Liver (tissue), 9 donors: Measurements from ENCODE around the gene PARK7. TPM values are rescaled to one million over a fixed set of nuclear protein-coding genes. Genes with fewer than 3 reads are reported as not detected.
A peak's percentile ranks its signal among the peaks of the same experiment; 100 is the strongest.

Experiments
- DNase-seq: peaks from one replicate; pipeline ENCODE4 v3.0.0-alpha.2; 2017; ENCODE audit warnings: low spot score
- H3K27ac ChIP-seq, 2 donors: one replicate each; pipeline ENCODE4 v1.7.0; 2013; ENCODE audit warnings: inconsistent platforms in 2 of 2, low read length in 2 of 2, control low read depth in 1 of 2, low read depth in 1 of 2, mild to moderate bottlenecking in 1 of 2
- H3K27me3 ChIP-seq, 4 donors: one replicate each; pipeline versions ENCODE4 v1.6.1 to v1.7.0; 2013; ENCODE audit warnings: low read length in 3 of 4, inconsistent platforms in 1 of 4, mild to moderate bottlenecking in 1 of 4, moderate library complexity in 1 of 4; ENCODE audit not compliant: control insufficient read depth in 4 of 4, insufficient read depth in 4 of 4
- H3K36me3 ChIP-seq, 4 donors: one replicate each; pipeline versions ENCODE4 v1.6.1 to v1.7.0; 2013; ENCODE audit warnings: low read length in 3 of 4, mild to moderate bottlenecking in 3 of 4, low read depth in 1 of 4, moderate library complexity in 1 of 4; ENCODE audit not compliant: control insufficient read depth in 4 of 4, insufficient read depth in 3 of 4
- H3K4me1 ChIP-seq, 4 donors: one replicate each; pipeline versions ENCODE4 v1.6.1 to v1.7.0; 2013; ENCODE audit warnings: low read length in 3 of 4, mild to moderate bottlenecking in 3 of 4, moderate library complexity in 1 of 4; ENCODE audit not compliant: control insufficient read depth in 4 of 4, insufficient read depth in 4 of 4
- H3K4me3 ChIP-seq, 3 donors: one replicate each; pipeline versions ENCODE4 v1.6.1 to v1.7.0; 2013; ENCODE audit warnings: low read length in 3 of 3, control low read depth in 1 of 3, low read depth in 1 of 3, mild to moderate bottlenecking in 1 of 3
- H3K9ac ChIP-seq, 2 donors: one replicate each; pipeline ENCODE4 v1.7.0; 2013; ENCODE audit warnings: low read length in 2 of 2, mild to moderate bottlenecking in 2 of 2, moderate library complexity in 2 of 2, control low read depth in 1 of 2, low read depth in 1 of 2
- H3K9me3 ChIP-seq, 4 donors: one replicate each; pipeline versions ENCODE4 v1.6.1 to v1.7.0; 2013; ENCODE audit warnings: low read length in 3 of 4; ENCODE audit not compliant: control insufficient read depth in 4 of 4
- EGR1 ChIP-seq, 2 donors: IDR thresholded peaks; 2 replicates each; pipeline ENCODE4 v1.6.1; 2016 to 2018; ENCODE audit warnings: antibody characterized with exemption in 2 of 2, low read depth in 2 of 2
- FOXA1 ChIP-seq: IDR thresholded peaks from 2 replicates; pipeline ENCODE4 v1.6.1; 2016; ENCODE audit warnings: antibody characterized with exemption
- FOXA2 ChIP-seq: IDR thresholded peaks from 2 replicates; pipeline ENCODE4 v1.6.1; 2016; ENCODE audit warnings: antibody characterized with exemption
- GABPA ChIP-seq, 2 donors: IDR thresholded peaks in 1 of 2; conservative IDR thresholded peaks in 1 of 2; 2 replicates each; pipeline ENCODE4 v1.6.1; 2016; ENCODE audit warnings: antibody characterized with exemption in 2 of 2, mild to moderate bottlenecking in 1 of 2, moderate library complexity in 1 of 2
- HNF4A ChIP-seq, 2 donors: conservative IDR thresholded peaks; 2 replicates each; pipeline ENCODE4 v1.6.1; 2016; ENCODE audit warnings: antibody characterized with exemption in 2 of 2, mild to moderate bottlenecking in 2 of 2
- HNF4G ChIP-seq: IDR thresholded peaks from 2 replicates; pipeline ENCODE4 v1.6.1; 2016; ENCODE audit warnings: antibody characterized with exemption
- JUND ChIP-seq, 2 donors: IDR thresholded peaks; 2 replicates each; pipeline ENCODE4 v1.6.1; 2016; ENCODE audit warnings: antibody characterized with exemption in 2 of 2
- NR2F2 ChIP-seq: IDR thresholded peaks from 2 replicates; pipeline ENCODE4 v1.6.1; 2016; ENCODE audit warnings: antibody characterized with exemption
- RAD21 ChIP-seq, 2 donors: IDR thresholded peaks; 2 replicates each; pipeline ENCODE4 v1.6.1; 2016; ENCODE audit warnings: antibody characterized with exemption in 2 of 2, mild to moderate bottlenecking in 2 of 2
- RXRA ChIP-seq, 2 donors: IDR thresholded peaks; 2 replicates each; pipeline ENCODE4 v1.6.1; 2017 to 2018; ENCODE audit warnings: antibody characterized with exemption in 2 of 2, mild to moderate bottlenecking in 1 of 2
- SP1 ChIP-seq: IDR thresholded peaks from 2 replicates; pipeline ENCODE4 v1.6.1; 2018; ENCODE audit warnings: antibody characterized with exemption, mild to moderate bottlenecking
- TAF1 ChIP-seq: conservative IDR thresholded peaks from 2 replicates; pipeline ENCODE4 v1.6.1; 2016; ENCODE audit warnings: antibody characterized with exemption, mild to moderate bottlenecking
- YY1 ChIP-seq: IDR thresholded peaks from 2 replicates; pipeline ENCODE4 v1.6.1; 2016; ENCODE audit warnings: antibody characterized with exemption, mild to moderate bottlenecking
- WGBS: extraction: QIAGEN DNeasy Blood & Tissue Kit; methylation state at CpG from one replicate; pipeline ENCODE4 v1.1.7; 2013; 5-methylcytosine and 5-hydroxymethylcytosine counted together
- polyA plus RNA-seq, 2 donors: library from polyadenylated mRNA; stranded (reverse) in 1 of 2; unstranded in 1 of 2; fragments of 200-250 nt in 1 of 2; fragments of >200 nt in 1 of 2; fragmentation: Nextera tagmentation in 1 of 2; extraction: Ambion mirVana in 1 of 2; gene quantifications; one replicate each; pipeline versions ENCODE4 v1.2.1 to v1.2.3, GENCODE V29; 2013 to 2015
- total RNA-seq, 2 donors: library from RNA; depleted of rRNA; stranded (reverse); fragments of >200 nt; gene quantifications; one replicate each; pipeline ENCODE4 v1.2.3, GENCODE V29; 2014
- TF ChIP-seq, protein P1 (sequence below): IDR thresholded peaks from 2 replicates; pipeline ENCODE4 v1.6.1; 2016; ENCODE audit warnings: antibody characterized with exemption
- TF ChIP-seq, protein P2 (sequence below): IDR thresholded peaks from 2 replicates; pipeline ENCODE4 v1.6.1; 2016; ENCODE audit warnings: antibody characterized with exemption
- TF ChIP-seq, protein P3 (sequence below): IDR thresholded peaks from 2 replicates; pipeline ENCODE4 v1.6.1; 2016; ENCODE audit warnings: antibody characterized with exemption, mild to moderate bottlenecking
- TF ChIP-seq, protein P4 (sequence below): fragments of 150-350 bp; IDR thresholded peaks from 2 replicates; pipeline ENCODE4 v1.5.1; 2017; ENCODE audit warnings: improper control_type of control experiment, low read depth, low read length; ENCODE audit not compliant: missing input control
- TF ChIP-seq, protein P5 (sequence below): IDR thresholded peaks from 2 replicates; pipeline ENCODE4 v1.6.1; 2016; ENCODE audit warnings: antibody characterized with exemption
- donor health status: healthy.
- donor health status: healthy.
- donor health status: healthy.
- donor health status: healthy.
- donor health status: healthy.

PARK7 gene
- total and polyA plus RNA-seq, 4 donors, result 107 to 297 (median 181) TPM

DNA sequence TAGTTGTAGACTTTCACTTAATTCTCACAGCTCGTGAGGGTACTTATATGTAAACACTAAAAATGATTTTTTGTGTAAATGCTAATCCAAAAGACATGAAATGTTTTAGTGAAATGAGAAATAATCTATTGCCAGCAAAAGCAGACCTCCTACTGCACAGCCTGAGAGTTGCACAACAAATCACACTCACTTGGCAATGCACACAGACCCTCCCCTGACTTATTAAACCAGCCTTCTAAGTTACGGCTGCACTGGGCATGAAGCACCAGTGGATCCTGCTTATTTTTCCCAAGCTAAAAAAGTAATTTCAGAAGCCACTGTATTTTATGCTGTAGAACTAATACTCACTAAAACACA is 54.3 kb downstream of the PARK7 start:
- Histone ChIP-seq H3K4me1 (peaks cover 2 to 31% (median 17%) of the 10 kb centered on the region in 4 donors), H3K27me3 (no peaks in the 10 kb centered on the region), H3K9ac (peak overlapping the region in 1 of 2 donors; percentile 49), H3K36me3 (peaks cover 3 to 68% (median 47%) of the 10 kb centered on the region in 4 donors), H3K27ac (peak overlapping the region; percentile 48 to 57), H3K9me3 (no peaks in the 10 kb centered on the region), H3K4me3 (no peak overlapping the region)
- TF ChIP-seq RXRA (IDR thresholded peaks at IDR 0.05) (no peak), HNF4A (conservative IDR thresholded peaks at IDR 0.05) (peak in 1 of 2 donors; percentile 1)
- WGBS, result 24% methylated on average over 2 of the region's 2 CpGs
- no peak for DNase-seq

DNA sequence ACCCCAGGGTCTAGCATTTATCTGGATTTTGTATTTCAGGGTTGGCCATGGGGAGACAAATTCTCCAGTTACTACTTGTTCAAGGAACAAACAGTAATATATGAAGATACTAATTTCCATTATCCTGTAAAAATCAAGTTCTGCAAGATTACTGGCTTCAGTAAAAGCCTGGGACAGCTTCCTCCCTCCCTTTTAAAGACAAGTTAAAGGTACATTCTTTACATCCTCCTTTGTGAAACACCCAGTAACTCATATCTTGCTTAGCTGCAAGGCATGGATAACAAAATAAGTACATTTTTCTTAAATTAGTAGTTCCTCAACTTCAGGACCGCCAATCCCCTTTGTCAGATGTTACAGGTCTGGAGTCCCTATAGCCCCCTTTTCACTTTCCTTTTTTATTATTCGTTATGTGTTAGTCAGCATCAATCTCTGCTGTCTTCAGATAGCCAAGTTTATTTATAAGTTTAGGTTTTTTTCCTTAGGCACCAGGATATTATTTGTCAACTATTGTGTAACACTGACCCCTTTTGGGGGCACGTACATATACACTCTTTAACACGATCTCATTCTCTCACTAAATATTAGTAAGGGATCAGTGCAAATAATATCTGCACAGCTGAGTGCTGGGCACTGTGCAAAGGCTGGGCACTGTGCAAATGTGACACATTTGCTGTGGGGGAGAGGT is 54.8 kb downstream of the PARK7 start:
- Histone ChIP-seq H3K9ac (peak overlapping the region; percentile 49 to 50), H3K27ac (peak overlapping the region; percentile 48 to 57), H3K4me1 (peaks cover 2 to 31% (median 17%) of the 10 kb centered on the region in 4 donors), H3K27me3 (no peaks in the 10 kb centered on the region), H3K4me3 (no peak overlapping the region), H3K9me3 (no peaks in the 10 kb centered on the region), H3K36me3 (peaks cover 3 to 67% (median 44%) of the 10 kb centered on the region in 4 donors)
- no peak for TF ChIP-seq NR2F2
- no peak for TF ChIP-seq FOXA1
- TF ChIP-seq YY1, result no peak
- no peak for TF ChIP-seq RXRA (IDR thresholded peaks at IDR 0.05)
- TF ChIP-seq HNF4G, result no peak
- TF ChIP-seq, protein P1, sequence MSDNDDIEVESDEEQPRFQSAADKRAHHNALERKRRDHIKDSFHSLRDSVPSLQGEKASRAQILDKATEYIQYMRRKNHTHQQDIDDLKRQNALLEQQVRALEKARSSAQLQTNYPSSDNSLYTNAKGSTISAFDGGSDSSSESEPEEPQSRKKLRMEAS, result no peak
- TF ChIP-seq, protein P2, sequence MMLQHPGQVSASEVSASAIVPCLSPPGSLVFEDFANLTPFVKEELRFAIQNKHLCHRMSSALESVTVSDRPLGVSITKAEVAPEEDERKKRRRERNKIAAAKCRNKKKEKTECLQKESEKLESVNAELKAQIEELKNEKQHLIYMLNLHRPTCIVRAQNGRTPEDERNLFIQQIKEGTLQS, result no peak
- TF ChIP-seq, protein P3, sequence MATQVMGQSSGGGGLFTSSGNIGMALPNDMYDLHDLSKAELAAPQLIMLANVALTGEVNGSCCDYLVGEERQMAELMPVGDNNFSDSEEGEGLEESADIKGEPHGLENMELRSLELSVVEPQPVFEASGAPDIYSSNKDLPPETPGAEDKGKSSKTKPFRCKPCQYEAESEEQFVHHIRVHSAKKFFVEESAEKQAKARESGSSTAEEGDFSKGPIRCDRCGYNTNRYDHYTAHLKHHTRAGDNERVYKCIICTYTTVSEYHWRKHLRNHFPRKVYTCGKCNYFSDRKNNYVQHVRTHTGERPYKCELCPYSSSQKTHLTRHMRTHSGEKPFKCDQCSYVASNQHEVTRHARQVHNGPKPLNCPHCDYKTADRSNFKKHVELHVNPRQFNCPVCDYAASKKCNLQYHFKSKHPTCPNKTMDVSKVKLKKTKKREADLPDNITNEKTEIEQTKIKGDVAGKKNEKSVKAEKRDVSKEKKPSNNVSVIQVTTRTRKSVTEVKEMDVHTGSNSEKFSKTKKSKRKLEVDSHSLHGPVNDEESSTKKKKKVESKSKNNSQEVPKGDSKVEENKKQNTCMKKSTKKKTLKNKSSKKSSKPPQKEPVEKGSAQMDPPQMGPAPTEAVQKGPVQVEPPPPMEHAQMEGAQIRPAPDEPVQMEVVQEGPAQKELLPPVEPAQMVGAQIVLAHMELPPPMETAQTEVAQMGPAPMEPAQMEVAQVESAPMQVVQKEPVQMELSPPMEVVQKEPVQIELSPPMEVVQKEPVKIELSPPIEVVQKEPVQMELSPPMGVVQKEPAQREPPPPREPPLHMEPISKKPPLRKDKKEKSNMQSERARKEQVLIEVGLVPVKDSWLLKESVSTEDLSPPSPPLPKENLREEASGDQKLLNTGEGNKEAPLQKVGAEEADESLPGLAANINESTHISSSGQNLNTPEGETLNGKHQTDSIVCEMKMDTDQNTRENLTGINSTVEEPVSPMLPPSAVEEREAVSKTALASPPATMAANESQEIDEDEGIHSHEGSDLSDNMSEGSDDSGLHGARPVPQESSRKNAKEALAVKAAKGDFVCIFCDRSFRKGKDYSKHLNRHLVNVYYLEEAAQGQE, result no peak
- no peak for TF ChIP-seq TAF1
- TF ChIP-seq FOXA2, result no peak
- TF ChIP-seq, protein P4, sequence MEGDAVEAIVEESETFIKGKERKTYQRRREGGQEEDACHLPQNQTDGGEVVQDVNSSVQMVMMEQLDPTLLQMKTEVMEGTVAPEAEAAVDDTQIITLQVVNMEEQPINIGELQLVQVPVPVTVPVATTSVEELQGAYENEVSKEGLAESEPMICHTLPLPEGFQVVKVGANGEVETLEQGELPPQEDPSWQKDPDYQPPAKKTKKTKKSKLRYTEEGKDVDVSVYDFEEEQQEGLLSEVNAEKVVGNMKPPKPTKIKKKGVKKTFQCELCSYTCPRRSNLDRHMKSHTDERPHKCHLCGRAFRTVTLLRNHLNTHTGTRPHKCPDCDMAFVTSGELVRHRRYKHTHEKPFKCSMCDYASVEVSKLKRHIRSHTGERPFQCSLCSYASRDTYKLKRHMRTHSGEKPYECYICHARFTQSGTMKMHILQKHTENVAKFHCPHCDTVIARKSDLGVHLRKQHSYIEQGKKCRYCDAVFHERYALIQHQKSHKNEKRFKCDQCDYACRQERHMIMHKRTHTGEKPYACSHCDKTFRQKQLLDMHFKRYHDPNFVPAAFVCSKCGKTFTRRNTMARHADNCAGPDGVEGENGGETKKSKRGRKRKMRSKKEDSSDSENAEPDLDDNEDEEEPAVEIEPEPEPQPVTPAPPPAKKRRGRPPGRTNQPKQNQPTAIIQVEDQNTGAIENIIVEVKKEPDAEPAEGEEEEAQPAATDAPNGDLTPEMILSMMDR, result peak; percentile 5
- TF ChIP-seq RAD21 (IDR thresholded peaks at IDR 0.05), result peak; percentile 34 to 45
- TF ChIP-seq EGR1 (IDR thresholded peaks at IDR 0.05; ENCODE audit: low read depth in 2 of 2), result no peak
- TF ChIP-seq SP1, result no peak
- no peak for TF ChIP-seq GABPA (IDR thresholded peaks at IDR 0.05 in 1 of 2, conservative IDR thresholded peaks at IDR 0.05 in 1 of 2)
- no peak for TF ChIP-seq HNF4A (conservative IDR thresholded peaks at IDR 0.05)
- TF ChIP-seq, protein P5, sequence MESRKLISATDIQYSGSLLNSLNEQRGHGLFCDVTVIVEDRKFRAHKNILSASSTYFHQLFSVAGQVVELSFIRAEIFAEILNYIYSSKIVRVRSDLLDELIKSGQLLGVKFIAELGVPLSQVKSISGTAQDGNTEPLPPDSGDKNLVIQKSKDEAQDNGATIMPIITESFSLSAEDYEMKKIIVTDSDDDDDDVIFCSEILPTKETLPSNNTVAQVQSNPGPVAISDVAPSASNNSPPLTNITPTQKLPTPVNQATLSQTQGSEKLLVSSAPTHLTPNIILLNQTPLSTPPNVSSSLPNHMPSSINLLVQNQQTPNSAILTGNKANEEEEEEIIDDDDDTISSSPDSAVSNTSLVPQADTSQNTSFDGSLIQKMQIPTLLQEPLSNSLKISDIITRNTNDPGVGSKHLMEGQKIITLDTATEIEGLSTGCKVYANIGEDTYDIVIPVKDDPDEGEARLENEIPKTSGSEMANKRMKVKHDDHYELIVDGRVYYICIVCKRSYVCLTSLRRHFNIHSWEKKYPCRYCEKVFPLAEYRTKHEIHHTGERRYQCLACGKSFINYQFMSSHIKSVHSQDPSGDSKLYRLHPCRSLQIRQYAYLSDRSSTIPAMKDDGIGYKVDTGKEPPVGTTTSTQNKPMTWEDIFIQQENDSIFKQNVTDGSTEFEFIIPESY, result no peak
- TF ChIP-seq JUND (IDR thresholded peaks at IDR 0.05), result peak in 1 of 2 donors; percentile 9
- DNase-seq, result no peak
- WGBS, result 25% methylated on average over 4 of the region's 4 CpGs
